ENCODE data around the gene EPHX1. TPM values are rescaled to one million over a fixed set of nuclear protein-coding genes. Genes with fewer than 3 reads are reported as not detected.

Gene EPHX1
- total and polyA plus RNA-seq, 10 of the 15 experiments (the other 5 are each of a cell fraction or from before 2014, with no cell fraction given), result 0.33 to 2.9 (median 0.78) TPM; not detected in 2

GRCh38 chr1:225818229-225818628, 8.3 kb downstream of the EPHX1 start:
- SMC1A ChIA-PET (ENCODE audit: uncharacterized antibody, unreplicated experiment), result interaction anchor here (0.7 kb wide), 1 partner anchor 1222 kb away, joined by 3 read pairs; no protein-coding TSS in a partner anchor
- no peak for TF ChIP-seq EED (IDR thresholded peaks at IDR 0.05; ENCODE audit: low read depth)
- TF ChIP-seq BMI1 (IDR thresholded peaks at IDR 0.05; ENCODE audit: borderline replicate concordance), result no peak
- no peak for TF ChIP-seq USF1 (IDR thresholded peaks at IDR 0.05; ENCODE audit: borderline replicate concordance, extremely low read length, insufficient read depth, low read depth, low read length)
- no peak for TF ChIP-seq TCF3 (IDR thresholded peaks at IDR 0.05; ENCODE audit: borderline replicate concordance, insufficient read depth, low read depth, low read length)
- no peak for TF ChIP-seq TCF12 (IDR thresholded peaks at IDR 0.05; ENCODE audit: low read depth, low read length)
- no peak for TF ChIP-seq NR2C1 (IDR thresholded peaks at IDR 0.05)
- no peak for TF ChIP-seq NRF1 (conservative IDR thresholded peaks at IDR 0.05; ENCODE audit: low read depth, low read length)
- no peak for TF ChIP-seq FOS (IDR thresholded peaks at IDR 0.05; ENCODE audit: borderline replicate concordance, extremely low read depth, insufficient read length)
- no peak for TF ChIP-seq IRF5 (IDR thresholded peaks at IDR 0.05; ENCODE audit: borderline replicate concordance)
- TF ChIP-seq RAD21 (IDR thresholded peaks at IDR 0.05; ENCODE audit: insufficient read depth, low read depth, low read length), result no peak
- no peak for TF ChIP-seq YY1 (IDR thresholded peaks at IDR 0.05; ENCODE audit: low read depth, low read length)
- no peak for TF ChIP-seq KAT2A (conservative IDR thresholded peaks at IDR 0.05; ENCODE audit: control insufficient read depth, low read depth, low read length)
- no peak for TF ChIP-seq ZNF207 (IDR thresholded peaks at IDR 0.05; ENCODE audit: borderline replicate concordance)
- TF ChIP-seq HCFC1 (IDR thresholded peaks at IDR 0.05; ENCODE audit: low read length), result no peak
- TF ChIP-seq PBX3 (IDR thresholded peaks at IDR 0.05; ENCODE audit: insufficient replicate concordance, low read depth, low read length), result no peak
- Histone ChIP-seq H4K20me1 (ENCODE audit: control insufficient read depth, insufficient read depth) (no peaks in the 10 kb centered on the region), H3K9me3 (replicated peaks; ENCODE audit: control insufficient read depth, insufficient read depth, low read length) (no peaks in the 10 kb centered on the region), H2AFZ (ENCODE audit: control insufficient read depth, low read depth, low read length) (no peak overlapping the region), H3K4me1 (ENCODE audit: control insufficient read depth, insufficient read depth, low read length) (no peaks in the 10 kb centered on the region), H3K79me2 (ENCODE audit: control insufficient read depth, insufficient read depth, low read length) (no peaks in the 10 kb centered on the region), H3K36me3 (ENCODE audit: control insufficient read depth in 2 of 2, insufficient read depth in 2 of 2, low read length in 1 of 2) (no peaks in the 10 kb centered on the region), H3K4me3 (no peak overlapping the region), H3K27ac (ENCODE audit: control insufficient read depth, insufficient read depth) (no peak overlapping the region), H3K27me3 (replicated peaks in 1 of 2; ENCODE audit: control insufficient read depth in 2 of 2, insufficient read depth in 2 of 2, low read length in 1 of 2) (no peaks in the 10 kb centered on the region), H3K4me2 (ENCODE audit: control insufficient read depth, insufficient read depth) (no peak overlapping the region), H3K9ac (ENCODE audit: control insufficient read depth, insufficient read depth, low read length) (no peak overlapping the region)
- ATAC-seq (no peak), FAIRE-seq (no peak), DNase-seq (ENCODE audit: low read depth, low spot score) (no peak)
- CTCF ChIA-PET, result interaction anchor here (0.9 to 1.1 kb wide), 2 partner anchors 34 to 41 kb away, joined by 3 to 4 read pairs; partner anchors contain the start of gene SRP9
- RAD21 ChIA-PET (ENCODE audit: unreplicated experiment), result no interaction called here
- no TSS peak for BruUV-seq (replicated peaks)
- POLR2A ChIA-PET, result no interaction called here
- intact Hi-C loops (cut with micrococcal nuclease; ENCODE audit: unreplicated experiment), result no loop called here
- in situ Hi-C loops (cut with MboI), result no loop called here
- 91% methylated on average over 7 of the region's 7 CpGs for WGBS (ENCODE audit: insufficient coverage, insufficient replicate concordance, low lambda C conversion rate, missing lambda C conversion rate)
